ENCODE data around the gene PPP2R5C. TPM values are rescaled to one million over a fixed set of nuclear protein-coding genes. Genes with fewer than 3 reads are reported as not detected.

Gene PPP2R5C
- total RNA-seq, 1 donor: 114 TPM

DNA sequence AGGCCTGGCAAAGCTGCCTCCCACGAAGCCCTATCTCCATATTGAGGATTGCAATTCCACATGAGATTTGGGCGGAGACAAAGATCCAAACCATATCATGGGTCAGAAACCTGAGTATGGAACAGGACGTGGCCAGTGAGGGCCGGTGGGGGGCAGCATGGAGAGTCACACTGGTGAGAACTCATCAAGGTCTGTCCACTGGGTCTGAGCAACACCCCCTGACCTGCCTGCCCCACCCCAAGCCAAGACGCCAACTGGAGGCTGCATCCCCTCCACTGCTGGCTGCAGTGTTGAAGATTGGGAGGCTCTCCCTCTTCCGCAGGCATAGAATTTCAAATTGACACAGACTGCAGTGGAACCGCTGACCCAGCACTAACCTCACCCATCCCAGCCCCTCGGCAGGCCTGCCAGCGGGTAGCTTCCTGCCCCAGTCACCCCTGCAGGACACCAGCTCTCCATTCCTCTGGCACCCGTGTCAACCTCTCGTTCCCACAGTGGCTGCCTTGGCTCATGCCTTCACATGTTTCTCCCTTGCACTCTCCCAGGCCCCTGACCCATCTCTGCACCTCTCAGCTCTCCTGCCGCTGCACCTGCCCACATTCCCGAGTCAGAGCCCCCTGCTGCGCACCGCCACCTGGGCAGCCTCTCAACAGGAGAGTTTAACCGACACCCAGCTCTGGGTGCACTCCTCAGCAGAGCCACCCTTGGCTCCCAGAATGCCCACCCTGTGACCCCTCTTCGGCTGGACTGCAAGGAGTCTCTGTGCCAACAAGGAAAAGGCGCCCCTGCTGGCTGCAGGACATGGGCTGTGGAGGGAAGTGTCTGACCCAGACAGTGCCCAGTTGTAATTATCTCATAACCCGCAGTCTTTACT lies 45.2 kb upstream of the PPP2R5C start:
- TF ChIP-seq, protein P1, sequence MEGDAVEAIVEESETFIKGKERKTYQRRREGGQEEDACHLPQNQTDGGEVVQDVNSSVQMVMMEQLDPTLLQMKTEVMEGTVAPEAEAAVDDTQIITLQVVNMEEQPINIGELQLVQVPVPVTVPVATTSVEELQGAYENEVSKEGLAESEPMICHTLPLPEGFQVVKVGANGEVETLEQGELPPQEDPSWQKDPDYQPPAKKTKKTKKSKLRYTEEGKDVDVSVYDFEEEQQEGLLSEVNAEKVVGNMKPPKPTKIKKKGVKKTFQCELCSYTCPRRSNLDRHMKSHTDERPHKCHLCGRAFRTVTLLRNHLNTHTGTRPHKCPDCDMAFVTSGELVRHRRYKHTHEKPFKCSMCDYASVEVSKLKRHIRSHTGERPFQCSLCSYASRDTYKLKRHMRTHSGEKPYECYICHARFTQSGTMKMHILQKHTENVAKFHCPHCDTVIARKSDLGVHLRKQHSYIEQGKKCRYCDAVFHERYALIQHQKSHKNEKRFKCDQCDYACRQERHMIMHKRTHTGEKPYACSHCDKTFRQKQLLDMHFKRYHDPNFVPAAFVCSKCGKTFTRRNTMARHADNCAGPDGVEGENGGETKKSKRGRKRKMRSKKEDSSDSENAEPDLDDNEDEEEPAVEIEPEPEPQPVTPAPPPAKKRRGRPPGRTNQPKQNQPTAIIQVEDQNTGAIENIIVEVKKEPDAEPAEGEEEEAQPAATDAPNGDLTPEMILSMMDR (IDR thresholded peaks at IDR 0.05; ENCODE audit: insufficient read depth, low read depth, low read length): no peak
- no peak overlapping the region for H3K4me3 ChIP-seq (ENCODE audit: low read depth, low read length)
- no peak for DNase-seq (ENCODE audit: low read depth)

GRCh38 chr14:101716956-101717662 lies 44.4 kb upstream of the PPP2R5C start:
- no peak for DNase-seq (ENCODE audit: low read depth)
- no peak overlapping the region for H3K4me3 ChIP-seq (ENCODE audit: low read depth, low read length)
- TF ChIP-seq, protein P1 (IDR thresholded peaks at IDR 0.05; ENCODE audit: insufficient read depth, low read depth, low read length): no peak

DNA sequence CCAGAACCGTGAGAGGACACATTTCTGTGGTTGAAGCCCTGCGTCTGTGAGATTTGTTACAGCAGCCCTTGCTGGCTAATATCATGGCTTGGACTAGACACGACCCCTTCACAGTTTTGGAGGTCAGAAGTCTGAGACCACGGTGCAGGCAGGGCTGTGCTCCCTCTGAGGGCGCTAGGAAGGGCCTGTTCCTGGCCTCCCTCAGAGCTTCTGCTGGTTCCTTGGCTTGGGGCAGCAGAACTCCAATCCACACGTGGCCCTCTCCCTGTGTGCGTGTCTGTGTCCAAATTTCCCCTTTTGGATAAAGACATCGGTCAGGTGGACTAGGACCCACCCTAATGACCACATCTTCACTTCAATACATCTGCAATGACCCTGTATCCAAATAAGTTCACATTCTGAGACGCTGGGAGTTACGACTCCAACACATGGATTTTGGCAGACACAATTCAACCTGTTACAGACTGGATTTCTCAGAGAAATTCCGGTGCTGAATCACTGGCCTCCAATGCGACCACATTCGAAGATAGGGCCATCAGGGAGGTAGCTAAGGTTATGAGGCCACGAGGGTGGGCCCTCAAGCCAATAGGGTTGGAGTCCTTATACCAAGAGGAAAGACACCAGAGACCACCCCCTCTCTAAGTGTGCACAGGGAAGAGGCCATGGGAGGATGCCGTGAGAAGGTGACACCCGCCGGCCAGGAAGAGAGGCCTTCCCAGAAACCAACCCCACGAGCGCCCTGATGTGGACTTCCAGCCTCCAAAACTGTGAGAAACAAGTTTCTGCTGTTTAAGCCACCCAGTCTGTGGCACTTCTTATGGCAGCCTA lies 43.6 kb upstream of the PPP2R5C start:
- TF ChIP-seq, protein P1 (IDR thresholded peaks at IDR 0.05; ENCODE audit: insufficient read depth, low read depth, low read length): no peak
- H3K4me3 ChIP-seq (ENCODE audit: low read depth, low read length): no peak overlapping the region
- no peak for DNase-seq (ENCODE audit: low read depth)

DNA sequence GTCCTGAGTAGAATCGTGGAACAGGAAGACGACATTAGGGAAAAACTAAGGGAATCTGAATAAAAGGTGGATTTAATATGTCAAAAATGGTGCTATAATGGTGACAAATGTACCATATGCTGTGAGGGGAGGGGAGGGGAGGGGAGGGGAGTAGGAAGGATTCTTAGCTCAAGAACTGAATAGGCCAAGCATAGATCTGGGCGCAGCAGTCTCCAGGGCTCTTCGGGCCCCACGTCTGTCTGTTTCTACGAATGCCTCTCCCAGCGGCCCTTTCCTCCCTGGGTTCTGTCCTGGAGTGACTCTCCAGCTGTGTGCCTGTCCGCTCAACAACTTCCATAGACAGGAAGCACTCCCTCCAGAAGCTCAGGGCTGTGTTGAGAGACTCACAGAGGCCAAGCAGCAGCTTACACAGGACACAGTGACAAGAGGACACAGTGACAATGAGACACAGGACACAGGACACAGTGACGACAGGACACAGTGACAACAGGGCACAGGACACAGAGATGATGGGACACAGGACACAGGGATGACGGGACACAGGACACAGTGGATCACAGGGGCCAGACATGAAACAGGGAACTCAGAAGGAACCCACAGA lies 42.4 kb upstream of the PPP2R5C start:
- no peak overlapping the region for H3K4me3 ChIP-seq (ENCODE audit: low read depth, low read length)
- no peak for DNase-seq (ENCODE audit: low read depth)
- TF ChIP-seq, protein P1 (IDR thresholded peaks at IDR 0.05; ENCODE audit: insufficient read depth, low read depth, low read length): no peak

DNA sequence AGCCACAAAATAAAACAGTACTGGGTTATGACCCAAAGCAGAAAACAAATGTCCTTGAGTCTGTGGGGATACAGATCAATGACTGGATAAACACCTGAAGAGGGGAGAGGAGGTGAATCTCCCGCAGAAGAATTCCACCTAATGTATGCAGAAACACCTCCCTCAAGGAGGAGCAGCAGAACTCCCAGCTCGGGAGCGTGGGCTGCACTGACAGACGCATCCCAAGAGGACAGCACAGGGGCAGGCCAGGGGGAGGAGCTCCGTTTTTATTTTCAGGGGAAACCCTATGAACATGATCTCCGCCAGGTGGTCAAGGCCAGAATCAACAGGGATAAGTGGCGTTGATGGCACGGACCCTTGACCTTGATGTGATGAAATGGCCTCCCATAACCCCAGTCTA lies 41.8 kb upstream of the PPP2R5C start:
- TF ChIP-seq, protein P1 (IDR thresholded peaks at IDR 0.05; ENCODE audit: insufficient read depth, low read depth, low read length): no peak
- DNase-seq (ENCODE audit: low read depth): no peak
- no peak overlapping the region for H3K4me3 ChIP-seq (ENCODE audit: low read depth, low read length)

- H3K4me3 ChIP-seq (ENCODE audit: low read depth, low read length): no peak overlapping the region
- no peak for DNase-seq (ENCODE audit: low read depth)
- TF ChIP-seq, protein P1 (IDR thresholded peaks at IDR 0.05; ENCODE audit: insufficient read depth, low read depth, low read length): no peak
Observed at GRCh38 chr14:101721111-101721510, 40.4 kb upstream of the PPP2R5C start.
